GM10248 (cell line): ENCODE results near the gene SLC4A8.

Experiments
- CTCF ChIA-PET: fragments of 300-600 bp; sonication (Branson Sonifier 250); formaldehyde crosslinking; extraction: SDS; loops from one replicate; lab custom pipeline; 2021; ENCODE audit warnings: antibody characterized with exemption; lab: Yijun Ruan, JAX
- POLR2A ChIA-PET: fragments of 350-650 bp; sonication (Branson Sonifier 250); formaldehyde crosslinking; extraction: SDS; loops from one replicate; lab custom pipeline; 2020; ENCODE audit warnings: antibody characterized with exemption; lab: Yijun Ruan, JAX
- DNase-seq: peaks from one replicate; pipeline ENCODE4 v3.0.0; 2012; ENCODE audit errors: extremely low spot score
- CTCF ChIP-seq: IDR thresholded peaks from 2 replicates; pipeline ENCODE4 v1.5.1; 2012; ENCODE audit warnings: mild to moderate bottlenecking, low read depth; ENCODE audit errors: extremely low read depth, missing control alignments, control extremely low read depth

The SLC4A8 gene

GRCh38 chr12:51393676-51394545, 30.7 kb upstream of the SLC4A8 start:
- POLR2A ChIA-PET: no interaction called here
- CTCF ChIA-PET: interaction anchor here (1.2 to 3.0 kb wide), 4 partner anchors 12 to 138 kb away, joined by 3 to 17 read pairs (median 3); no protein-coding TSS in a partner anchor
- TF ChIP-seq CTCF: no peak
- DNase-seq: no peak

DNA sequence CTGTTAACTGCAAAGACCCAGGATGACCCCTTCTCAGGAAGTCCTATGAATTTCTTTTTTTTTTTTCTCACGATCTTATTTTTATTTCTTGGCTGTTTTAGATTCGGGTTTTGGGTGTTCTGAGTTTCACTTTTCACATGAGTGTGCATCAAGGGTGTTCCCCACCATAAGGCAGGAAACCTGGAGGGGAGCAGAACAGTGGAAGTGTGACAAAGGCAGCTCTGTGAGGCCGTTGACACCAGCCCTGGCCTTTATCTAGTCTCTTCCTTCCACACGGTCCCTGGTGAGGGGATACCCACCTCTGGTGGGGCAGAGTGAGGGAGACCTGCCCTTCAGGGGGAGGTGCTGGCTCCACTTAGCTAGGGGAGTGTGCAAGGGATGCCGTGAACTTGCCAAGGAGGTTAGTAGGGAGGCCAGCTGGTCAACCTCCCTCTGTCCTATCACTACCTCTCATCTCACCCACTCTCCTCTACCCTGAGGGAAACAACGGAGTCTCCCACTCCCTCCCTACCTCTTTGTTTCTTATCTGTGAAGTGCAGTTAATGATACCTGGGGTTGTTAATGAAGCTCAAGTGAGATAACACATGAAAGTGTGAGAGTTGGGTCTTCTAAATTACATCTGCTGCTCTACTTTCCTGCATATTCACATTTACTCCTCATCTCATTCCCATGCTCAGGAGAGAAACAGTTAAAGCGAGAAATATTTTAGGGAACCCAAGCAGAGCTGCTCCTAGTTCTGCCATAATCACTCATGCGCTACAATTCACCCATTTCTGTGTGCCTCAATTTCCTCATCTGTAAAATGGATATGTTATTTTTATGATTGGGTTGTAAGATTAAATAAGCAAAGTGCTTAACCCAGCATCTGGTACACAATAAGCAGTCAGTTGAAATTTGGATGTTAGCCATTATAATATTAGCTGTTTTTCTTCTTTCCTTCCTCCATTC, 29.1 kb upstream of the SLC4A8 start:
- peak; percentile 60 for DNase-seq
- TF ChIP-seq CTCF: no peak
- POLR2A ChIA-PET: no interaction called here
- CTCF ChIA-PET: interaction anchor here (0.7 to 3.0 kb wide), 5 partner anchors 9 to 143 kb away, joined by 3 to 17 read pairs (median 3); no protein-coding TSS in a partner anchor

DNA sequence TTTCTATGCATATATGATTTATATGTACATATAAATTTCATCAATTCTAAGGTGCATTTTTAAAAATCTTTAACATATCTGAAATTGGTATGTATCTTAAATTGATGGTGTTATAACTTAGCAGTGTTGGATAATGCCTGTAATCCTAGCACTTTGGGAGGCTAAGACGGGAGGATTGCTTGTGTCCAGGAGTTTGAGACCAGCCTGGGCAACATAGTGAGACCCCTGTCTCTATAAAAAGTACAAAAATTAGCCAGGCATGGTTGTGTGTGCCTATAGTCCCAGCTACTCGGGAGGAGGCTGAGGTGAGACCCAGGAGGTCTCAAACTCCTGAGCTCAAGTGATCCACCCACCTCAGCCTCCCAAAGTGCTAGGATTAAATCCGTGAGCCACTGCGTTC, 27.0 kb upstream of the SLC4A8 start:
- POLR2A ChIA-PET: no interaction called here
- no peak for TF ChIP-seq CTCF
- CTCF ChIA-PET: interaction anchor here (1.9 kb wide), 1 partner anchor 19 kb away, joined by 4 read pairs; no protein-coding TSS in a partner anchor
- no peak for DNase-seq

DNA sequence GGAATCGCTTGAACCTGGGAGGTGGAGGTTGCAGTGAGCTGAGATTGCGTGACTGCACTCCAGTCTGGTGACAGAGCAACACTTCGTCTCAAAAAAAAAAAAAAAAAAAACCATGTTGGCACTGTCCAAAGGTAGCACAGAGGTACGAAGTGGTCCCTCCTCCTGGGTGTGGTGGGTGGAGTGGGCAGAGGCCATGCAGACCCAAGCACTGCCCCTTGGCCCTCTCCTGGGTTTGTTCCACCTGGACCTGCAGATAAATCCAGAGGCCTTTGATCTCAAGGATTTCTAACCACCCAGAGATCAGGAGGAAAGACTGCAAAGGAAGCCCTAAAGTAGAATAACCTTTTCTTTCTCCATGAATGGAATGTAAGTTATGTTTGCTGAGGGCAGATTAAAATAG, 24.7 kb upstream of the SLC4A8 start:
- ChIA-PET CTCF (interaction anchor here (1.1 to 1.8 kb wide), 2 partner anchors 21 to 132 kb away, joined by 5 to 7 read pairs; no protein-coding TSS in a partner anchor), POLR2A (no interaction called here)
- TF ChIP-seq CTCF: no peak
- DNase-seq: no peak

GRCh38 chr12:51401020-51401419, 23.6 kb upstream of the SLC4A8 start:
- DNase-seq: no peak
- POLR2A ChIA-PET: no interaction called here
- no peak for TF ChIP-seq CTCF
- CTCF ChIA-PET: interaction anchor here (1.2 kb wide), 1 partner anchor 11 kb away, joined by 3 read pairs; no protein-coding TSS in a partner anchor

- no peak for TF ChIP-seq CTCF
- CTCF ChIA-PET: interaction anchor here (1.2 to 3.5 kb wide), 3 partner anchors 10 to 20 kb away, joined by 3 to 23 read pairs (median 11); no protein-coding TSS in a partner anchor
- POLR2A ChIA-PET: no interaction called here
- no peak for DNase-seq
Measured at GRCh38 chr12:51401486-51401885, 23.1 kb upstream of the SLC4A8 start.
